ENCODE results near the gene RAB2B.
A peak's percentile ranks its signal among the peaks of the same experiment; 100 is the strongest.
"Not testable (repeated sequence)": the region's sequence is repeated elsewhere in the genome, so short reads cannot be mapped to it uniquely, and the experiment has no call there.

Gene RAB2B

DNA sequence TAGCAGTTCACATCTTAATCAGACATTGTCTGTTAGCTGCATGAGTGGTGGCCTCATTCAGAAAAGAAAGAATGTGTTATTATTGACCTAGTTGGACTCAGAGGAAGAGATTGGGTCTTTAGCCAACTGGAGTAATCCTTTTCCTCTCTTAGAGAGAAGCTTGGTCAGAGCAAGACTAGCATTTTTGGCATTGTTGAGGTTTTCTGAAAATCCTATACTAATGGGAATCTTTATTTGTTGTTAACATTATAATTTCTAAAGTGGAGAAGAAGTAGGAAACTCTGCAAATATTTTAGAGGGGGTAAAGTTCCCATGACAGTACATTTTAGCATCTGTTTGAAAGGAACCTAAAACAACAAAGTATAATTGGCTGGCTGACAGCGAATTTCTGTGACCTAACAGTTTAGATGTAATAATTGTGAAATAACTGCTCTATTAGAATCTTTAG is 9.9 kb upstream of the RAB2B start:
- DNase-seq (ENCODE audit: low read depth in 2 of 2) = no peak

DNA sequence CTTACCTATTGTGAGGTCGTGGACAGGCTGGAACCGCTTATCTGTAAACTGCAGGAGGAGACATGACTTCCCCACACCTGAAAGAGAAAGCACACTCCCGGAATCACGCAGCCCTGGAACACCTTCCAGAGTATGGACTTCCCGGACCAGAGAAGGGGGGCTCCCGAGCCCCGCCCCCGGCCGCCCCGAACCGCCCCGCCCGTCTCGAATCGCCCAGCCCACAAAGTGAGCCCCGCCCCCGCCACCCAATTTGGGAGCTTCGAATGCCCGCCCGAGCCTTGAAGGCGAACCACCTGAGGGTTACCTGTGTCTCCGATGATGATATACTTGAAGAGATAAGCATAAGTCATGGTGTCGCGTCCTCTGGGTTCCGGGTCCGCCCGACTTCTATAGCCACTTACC is 235 bp downstream of the RAB2B start:
- DNase-seq (ENCODE audit: low read depth in 2 of 2) = no peak

DNA sequence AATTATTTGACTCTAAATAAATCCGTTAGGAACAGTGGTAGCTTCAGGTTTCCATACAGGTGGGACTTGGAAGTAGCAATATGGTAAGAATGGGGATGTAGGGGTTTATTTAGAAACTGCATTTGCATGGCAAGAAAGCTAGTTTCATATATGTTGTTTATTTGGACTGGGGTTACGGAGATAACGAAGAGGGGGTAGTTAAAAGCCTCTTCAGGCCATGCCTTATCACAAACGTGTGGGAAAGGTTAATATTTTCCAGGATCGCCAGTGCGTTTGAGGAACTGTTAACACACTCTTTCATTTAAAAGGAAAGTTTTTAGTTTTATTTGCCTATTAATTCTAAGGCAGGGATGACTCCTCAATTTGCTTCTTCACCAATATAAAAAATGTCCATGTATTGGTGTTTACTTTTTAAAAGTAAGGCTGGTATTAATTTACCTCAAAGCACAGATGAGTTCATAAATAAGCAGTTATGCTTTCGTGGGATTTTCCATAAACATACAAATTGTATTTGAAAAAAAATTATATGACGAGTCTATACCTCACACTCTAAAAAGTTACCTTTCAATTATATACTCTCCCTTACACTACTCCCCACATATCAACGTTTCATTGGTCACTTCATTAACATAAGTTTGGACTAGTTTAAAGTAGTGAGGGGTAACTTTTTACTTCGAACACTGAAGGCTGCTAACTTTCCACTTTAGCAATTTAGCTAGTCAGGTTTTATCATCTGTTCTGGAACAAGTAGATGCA is 814 bp downstream of the RAB2B start:
- DNase-seq (ENCODE audit: low read depth in 2 of 2) = no peak

DNA sequence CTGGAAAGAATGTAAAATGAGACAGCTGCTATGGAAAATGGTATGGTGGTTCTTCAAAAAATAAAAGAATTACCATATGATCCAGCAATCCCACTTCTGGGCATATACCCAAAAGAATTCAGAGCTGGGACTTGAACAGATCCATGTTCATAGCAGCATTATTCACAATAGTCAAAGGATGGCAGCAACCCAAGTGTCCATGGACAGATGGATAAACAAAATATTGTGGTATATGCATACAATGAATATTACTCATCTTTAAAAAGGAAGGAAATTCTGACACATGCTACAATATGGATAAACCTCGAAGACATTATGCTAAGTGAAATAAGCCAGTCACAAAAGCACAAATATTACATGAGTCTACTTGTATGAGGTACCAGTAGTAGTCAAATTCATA is 9.1 kb downstream of the RAB2B start:
- no peak for DNase-seq (ENCODE audit: low read depth in 2 of 2)

DNA sequence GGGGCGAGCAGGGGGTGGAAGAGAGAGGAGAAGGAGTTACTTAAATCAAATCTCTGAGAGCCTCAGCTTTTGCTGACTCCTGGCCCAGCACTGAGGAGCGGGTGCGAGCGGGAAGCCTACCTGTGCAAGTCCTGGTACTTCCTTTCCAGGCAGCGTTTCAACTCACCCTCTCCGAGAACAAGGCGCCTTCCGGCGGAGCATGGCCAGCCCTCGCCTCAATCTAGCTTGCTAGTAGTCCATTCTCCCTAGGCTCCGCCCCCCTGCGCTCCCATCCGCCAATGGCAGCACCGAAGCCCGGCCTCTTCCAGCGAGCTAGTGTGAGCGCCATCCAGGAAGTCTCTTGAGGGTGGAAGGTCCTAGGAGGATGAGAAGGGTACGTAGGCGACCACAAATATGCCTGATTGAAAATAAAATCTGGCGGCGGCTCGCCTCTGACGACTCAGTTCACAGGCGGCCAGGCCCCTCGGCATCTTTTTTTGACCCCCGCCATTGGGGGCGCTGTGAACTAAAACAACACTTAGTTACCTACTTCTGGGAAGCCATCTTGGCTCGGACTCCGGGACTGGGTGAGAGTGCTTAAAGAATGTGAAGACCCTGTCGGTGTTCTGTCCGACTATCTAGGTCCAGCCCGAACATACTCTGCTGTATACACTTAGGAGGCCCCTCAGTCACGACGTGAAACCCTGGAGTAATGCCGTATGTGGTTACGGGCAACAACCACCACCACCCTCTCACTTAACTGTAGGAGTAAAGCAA is 20.7 kb downstream of the RAB2B start, which contains the start of gene CHD8:
Gene CHD8 (minus strand): TSS at position 212 of the 756 bp plus-strand sequence. CDS start 24,480 bp downstream, outside the sequence.
- DNase-seq (ENCODE audit: low read depth in 2 of 2) = peak; percentile 99

DNA sequence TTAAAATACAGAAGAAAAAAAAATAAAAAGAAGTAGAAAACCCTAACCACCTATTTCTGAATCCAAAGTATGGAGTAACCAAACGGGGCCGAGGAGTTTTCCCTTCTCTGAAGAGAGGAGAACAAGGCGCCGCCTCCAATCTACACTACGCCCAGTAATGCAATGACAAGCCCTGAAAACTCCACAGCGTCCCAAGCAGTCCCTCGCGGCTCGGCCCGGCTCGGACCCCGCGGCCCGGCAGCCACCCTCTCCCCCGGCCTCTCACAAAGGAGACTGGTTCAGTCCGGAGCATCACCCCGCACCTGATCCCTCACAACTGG is 21.2 kb downstream of the RAB2B start:
- DNase-seq (ENCODE audit: low read depth in 2 of 2) = no peak

DNA sequence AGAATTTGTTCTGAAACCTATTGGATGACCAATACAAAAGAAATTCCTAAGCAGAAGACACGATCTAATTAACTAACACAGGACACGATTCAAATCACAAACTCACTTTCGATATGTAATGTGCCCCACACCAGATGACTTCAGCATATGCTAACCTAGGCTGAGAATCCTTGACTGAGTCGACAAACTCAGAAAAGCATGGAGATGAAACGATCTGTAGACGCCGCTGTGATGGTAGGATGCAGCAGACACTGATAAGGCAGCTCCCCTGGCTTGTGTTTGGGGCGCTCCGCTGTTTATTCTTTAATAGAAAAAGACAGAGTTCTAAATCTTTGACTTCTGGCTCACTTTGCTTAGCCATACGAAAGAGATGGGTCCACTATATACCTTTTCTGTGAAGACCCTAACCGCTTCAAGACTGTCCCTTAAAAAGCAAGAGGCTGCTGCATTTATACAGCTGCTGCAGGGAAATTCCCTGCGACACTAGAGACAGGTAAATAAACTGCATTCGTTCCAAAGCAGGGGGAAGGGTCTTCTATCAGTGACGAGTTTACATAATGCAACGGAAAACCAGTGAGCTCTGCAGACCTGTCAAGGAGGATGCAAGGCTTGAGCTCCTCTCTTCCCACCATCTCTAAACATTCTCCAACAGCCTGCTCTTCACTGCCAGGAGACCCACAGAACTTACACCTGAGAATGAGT is 21.8 kb downstream of the RAB2B start:
- no peak for DNase-seq (ENCODE audit: low read depth in 2 of 2)

DNA sequence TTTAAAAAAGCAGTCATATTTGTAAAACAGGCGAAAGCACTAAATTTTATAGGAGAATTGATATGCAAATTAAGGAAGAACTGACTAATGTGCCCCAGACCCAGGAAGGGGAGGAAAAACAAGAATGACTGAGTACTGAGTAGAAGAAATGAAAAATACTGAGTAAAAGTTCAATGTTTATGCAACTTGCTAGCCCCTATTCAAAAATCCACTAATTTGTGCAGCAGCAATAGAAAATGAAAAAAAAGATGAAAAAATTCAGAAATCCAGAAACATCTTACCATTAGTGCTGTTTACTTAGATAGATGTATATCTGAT is 26.9 kb downstream of the RAB2B start:
- DNase-seq (ENCODE audit: low read depth in 2 of 2) = no peak

DNA sequence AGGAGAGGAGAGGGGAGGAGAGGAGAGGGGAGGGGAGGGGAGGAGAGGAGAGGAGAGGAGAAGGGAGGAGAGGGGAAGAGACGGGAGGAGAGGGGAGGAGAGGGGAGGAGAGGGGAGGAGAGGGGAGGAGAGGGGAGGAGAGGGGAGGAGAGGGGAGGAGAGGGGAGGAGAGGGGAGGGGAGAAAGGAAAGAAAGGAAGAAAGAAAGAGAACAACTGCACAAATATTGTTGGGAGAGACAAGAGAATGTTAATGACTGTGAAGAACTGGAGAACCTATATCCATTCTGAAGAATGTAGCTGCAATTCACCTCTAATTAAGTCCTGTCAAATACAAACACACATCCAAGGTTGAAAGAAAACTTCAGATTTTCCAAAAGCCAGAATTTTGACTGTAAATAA is 34.1 kb downstream of the RAB2B start:
- DNase-seq (ENCODE audit: low read depth in 2 of 2) = not testable (repeated sequence)

DNA sequence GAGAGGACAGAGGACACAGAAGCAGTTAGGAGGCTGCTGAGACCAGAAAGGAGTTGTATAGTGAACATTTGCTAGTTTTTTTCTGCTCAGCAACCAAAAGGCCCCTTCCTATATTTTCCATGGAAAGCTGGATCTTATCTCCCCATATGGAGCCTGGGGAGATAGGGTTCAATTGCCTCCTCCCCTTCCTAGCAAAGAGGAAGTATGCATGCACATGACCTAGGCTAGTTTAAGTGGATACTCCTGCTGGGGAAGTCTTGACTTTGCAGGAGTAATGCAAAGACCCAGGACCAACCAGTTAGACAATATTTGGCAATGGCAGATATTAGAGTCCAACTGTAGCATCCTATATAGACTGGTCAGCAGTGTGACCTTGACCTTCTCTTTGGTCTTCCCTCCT is 35.9 kb downstream of the RAB2B start:
- no peak for DNase-seq (ENCODE audit: low read depth in 2 of 2)

DNA sequence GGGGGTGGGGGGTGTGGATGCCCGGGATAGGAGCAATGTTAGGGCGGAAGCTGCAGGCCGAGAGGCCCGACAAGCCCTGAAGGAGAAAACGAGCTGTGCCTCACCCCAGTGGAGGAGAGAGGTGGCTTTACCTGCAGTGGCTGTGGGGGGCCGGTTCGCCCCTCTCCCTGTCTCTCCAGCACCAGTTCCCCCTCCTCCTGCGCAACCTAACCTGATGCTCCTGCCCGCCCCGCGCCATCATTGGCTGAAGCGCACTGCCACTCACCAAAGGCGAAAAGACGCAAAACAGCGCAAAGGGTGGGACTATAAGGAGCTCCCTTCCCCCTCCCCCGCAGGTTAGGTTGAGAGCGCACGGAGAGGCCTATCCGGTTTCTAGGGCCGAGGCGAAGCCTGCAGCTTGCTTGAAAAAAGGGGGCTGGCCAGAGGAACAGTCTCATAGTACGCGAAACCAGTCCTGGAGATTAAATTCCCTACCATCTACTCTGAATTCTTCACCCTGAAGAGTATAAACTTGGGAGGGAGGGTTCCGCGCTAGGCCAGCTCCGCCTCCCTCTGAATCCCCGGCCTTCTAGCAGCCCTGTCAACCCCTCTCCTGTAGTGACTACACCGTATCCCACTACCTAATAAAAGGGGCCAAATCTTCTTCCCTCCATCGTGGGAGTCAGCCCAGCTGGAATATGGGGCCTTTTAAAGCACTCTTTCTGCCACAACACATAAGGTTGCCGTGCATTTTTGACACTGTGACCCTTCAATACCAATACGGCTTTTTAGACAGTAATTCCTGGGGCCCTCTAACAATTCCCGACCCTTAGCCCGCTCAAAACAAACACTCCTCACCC is 39.5 kb downstream of the RAB2B start:
- peak; percentile 95 for DNase-seq (ENCODE audit: low read depth in 2 of 2)

DNA sequence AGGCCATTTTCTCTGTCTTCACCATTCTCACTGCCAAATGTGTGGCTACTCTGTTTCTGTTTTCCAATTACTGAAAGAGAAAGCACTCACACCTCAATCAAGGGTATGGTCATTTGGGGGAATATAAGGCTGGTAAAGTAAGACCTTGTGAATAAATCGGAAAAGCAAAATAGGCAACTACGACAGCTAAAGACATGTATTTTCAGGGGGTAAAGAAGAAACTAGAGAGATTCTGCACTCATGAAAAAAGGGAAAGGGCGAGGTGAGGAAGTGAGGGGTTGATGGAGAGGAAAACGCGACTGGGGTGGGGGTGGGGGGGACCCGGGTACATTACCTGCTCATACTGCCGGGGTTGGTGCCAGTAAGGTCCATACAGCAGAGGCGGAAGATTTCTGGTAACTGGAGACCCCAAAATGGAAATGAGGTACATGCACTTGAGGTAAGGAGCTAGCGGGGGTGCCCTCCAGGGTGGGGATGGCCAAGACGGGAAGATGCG is 40.1 kb downstream of the RAB2B start:
- DNase-seq (ENCODE audit: low read depth in 2 of 2) = no peak

DNA sequence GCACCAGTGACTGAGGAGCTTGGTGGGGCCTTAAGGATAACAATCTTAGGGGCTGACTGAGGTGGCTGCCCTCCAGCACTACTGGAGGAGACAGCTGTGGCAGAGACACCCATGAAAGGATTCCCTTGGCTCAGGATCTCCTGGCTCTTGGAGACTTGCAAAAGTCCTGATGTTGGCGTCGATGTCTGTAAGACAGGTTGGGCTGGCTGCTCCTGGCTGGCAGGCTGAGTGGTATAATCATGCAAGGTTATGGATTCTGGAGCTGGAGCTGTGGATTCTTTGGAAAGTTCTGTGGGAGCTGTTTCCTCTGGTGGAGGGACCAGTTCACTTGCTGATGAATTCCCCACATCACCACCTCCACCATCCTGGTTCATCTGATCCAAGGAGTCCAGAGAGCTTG is 45.6 kb downstream of the RAB2B start:
- no peak for DNase-seq (ENCODE audit: low read depth in 2 of 2)

DNA sequence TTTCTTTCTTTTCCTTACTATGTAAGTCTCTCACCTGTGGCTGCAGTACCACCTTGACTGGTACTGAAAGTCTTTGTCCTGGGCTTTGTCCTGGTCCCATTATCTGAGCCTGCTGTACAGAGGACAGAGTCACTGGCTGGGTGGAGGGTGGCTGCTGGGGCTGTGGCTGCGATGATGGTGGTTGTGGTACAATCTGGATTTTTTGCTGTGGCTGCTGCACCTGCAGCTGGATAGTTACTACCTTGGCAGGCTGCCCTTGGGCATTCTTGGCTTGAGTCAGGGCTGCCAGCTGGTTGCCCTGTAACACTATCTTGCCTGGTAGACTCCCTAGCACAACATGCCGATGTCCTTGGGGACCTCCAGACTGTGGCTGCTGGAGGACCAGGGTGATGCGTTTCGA is 47.8 kb downstream of the RAB2B start:
- DNase-seq (ENCODE audit: low read depth in 2 of 2) = no peak

DNA sequence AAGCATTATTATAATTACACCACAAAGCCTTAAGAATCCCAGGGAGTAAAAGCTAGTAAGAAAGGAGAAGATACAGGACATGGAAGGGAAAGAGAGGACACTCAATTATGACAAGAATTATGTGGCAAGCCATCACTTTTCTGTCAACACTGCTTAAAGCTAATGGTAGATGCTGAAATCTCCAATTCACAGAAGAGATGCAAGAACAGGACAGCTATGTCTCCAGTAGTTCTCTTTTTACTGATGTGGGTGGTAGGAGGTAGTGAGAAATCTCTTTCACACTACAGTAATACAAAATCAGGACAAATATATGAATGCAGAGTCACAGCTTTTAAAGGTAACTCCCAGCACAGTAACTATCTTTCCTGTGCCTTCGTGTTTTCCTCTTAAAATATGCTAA is 50.1 kb downstream of the RAB2B start:
- DNase-seq (ENCODE audit: low read depth in 2 of 2) = no peak

DNA sequence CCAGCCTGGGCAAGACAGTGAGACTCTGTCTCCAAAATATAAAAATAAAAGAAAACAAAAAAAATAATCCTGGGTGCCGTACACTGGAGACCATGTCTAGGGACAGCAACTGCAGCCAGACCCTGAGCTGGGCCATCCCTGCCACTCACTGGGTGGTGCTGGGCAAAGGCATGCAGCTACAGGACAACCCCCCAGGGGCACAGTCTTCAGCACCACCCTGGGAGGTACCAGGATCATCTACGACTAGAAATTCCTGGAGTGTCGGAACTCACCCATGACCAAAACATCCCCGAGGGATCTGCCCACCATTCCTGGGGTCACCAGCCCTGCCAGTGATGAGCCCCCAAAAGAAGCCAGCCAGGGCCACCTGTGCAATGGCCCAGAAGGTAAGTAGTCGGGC is 57.2 kb downstream of the RAB2B start:
- no peak for DNase-seq (ENCODE audit: low read depth in 2 of 2)

DNA sequence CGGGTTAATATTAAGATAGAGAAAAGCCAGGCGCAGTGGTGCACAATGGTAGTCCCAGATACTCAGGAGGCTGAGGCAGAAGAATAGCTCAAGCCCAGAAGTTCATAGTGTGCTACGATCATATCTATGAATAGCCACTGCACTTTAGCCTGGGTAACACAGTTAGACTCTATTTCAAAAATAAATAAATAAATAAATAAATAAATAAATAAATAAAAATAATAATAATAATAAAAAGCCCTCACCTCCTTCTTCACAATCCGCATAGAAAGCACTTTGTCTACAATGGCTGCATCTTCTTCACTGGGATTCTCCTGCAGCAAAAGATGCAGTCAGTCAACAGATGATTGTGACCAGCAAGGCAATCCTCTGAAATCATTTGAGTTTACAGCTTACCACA is 61.4 kb downstream of the RAB2B start:
- no peak for DNase-seq (ENCODE audit: low read depth in 2 of 2)

DNA sequence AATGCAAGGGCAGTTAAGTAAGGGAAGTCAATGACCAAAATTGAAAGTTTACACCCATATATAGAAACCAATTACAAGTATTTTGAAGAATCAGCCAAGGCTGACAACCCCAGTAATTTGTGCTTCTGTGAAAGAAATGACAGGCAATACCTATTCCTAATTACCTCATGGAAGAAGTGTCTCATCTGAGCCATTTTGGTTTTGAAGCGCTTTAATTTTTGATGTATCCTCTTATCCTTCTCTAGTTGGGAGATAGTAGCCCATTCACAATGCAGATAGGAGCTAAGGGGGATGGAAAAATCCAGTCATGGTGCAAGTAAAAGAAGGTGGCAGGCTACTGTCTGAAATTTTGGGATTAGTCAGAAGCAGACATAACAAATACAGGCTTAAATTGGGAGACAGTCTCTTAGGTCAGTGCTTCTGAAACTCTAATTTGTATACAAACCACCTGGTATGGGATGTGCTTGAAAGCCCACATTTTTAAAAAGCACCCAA is 62.6 kb downstream of the RAB2B start:
- DNase-seq (ENCODE audit: low read depth in 2 of 2) = no peak
